WTC11 (cell line): ENCODE results near the gene DNAH14. TPM values are rescaled to one million over a fixed set of nuclear protein-coding genes. Genes with fewer than 3 reads are reported as not detected.

Experiments used
- ATAC-seq: fragments of 200-7000 bp; cut with Tn5 transposase; 2 replicates; pipeline ENCODE4 v1.10.0; 2021; ENCODE audit warnings: mild to moderate bottlenecking, moderate library complexity
- CTCF ChIA-PET: fragments of 300-600 bp; sonication (Branson Sonifier 250); formaldehyde crosslinking; loops from one replicate; lab custom pipeline; 2021; ENCODE audit warnings: antibody characterized with exemption; lab: Charles Lee
- POLR2A ChIA-PET: fragments of 350-600 bp; sonication (Branson Sonifier 250); formaldehyde crosslinking; loops from one replicate; lab custom pipeline; 2021; ENCODE audit warnings: antibody characterized with exemption; lab: Charles Lee
- DNase-seq: peaks from one replicate; pipeline ENCODE4 v3.0.0; 2021; ENCODE audit warnings: low spot score
- H3K27ac Mint-ChIP-seq: 2 replicates; pipeline ENCODE4 v1.8.0; 2021; ENCODE audit warnings: mixed read lengths
- H3K27me3 Mint-ChIP-seq: 2 replicates; pipeline ENCODE4 v1.8.0; 2021; ENCODE audit warnings: low read depth, mild to moderate bottlenecking, moderate library complexity, mixed read lengths
- H3K36me3 Mint-ChIP-seq: 2 replicates; pipeline ENCODE4 v1.8.0; 2021; ENCODE audit warnings: mixed read lengths
- H3K4me1 Mint-ChIP-seq: 2 replicates; pipeline ENCODE4 v1.8.0; 2022; ENCODE audit warnings: mixed read lengths
- H3K4me3 Mint-ChIP-seq: 2 replicates; pipeline ENCODE4 v1.8.0; 2021; ENCODE audit warnings: mild to moderate bottlenecking, moderate library complexity, mixed read lengths
- H3K9me3 Mint-ChIP-seq: 2 replicates; pipeline ENCODE4 v1.8.0; 2021; ENCODE audit warnings: mixed read lengths
- CTCF ChIP-seq: fragments of 200-600 bp; IDR thresholded peaks from 2 replicates; pipeline ENCODE4 v1.8.0; 2022; ENCODE audit warnings: antibody characterized with exemption
- E2F1 ChIP-seq: sonication (generic); formaldehyde crosslinking; IDR thresholded peaks from 2 replicates; pipeline ENCODE4 v1.8.0; 2022; ENCODE audit warnings: mild to moderate bottlenecking, missing genetic modification reagents
- E2F4 ChIP-seq: sonication (generic); formaldehyde crosslinking; IDR thresholded peaks from 2 replicates; pipeline ENCODE4 v1.8.1; 2022; ENCODE audit warnings: low read depth, mild to moderate bottlenecking, moderate library complexity, missing genetic modification reagents, borderline replicate concordance
- FOXP1 ChIP-seq: sonication (generic); formaldehyde crosslinking; IDR thresholded peaks from 2 replicates; pipeline ENCODE4 v1.8.0; 2022; ENCODE audit warnings: missing genetic modification reagents, mild to moderate bottlenecking, moderate library complexity, borderline replicate concordance
- NFATC4 ChIP-seq: fragments of 250-450 bp; sonication (Bioruptor Pico); IDR thresholded peaks from 2 replicates; pipeline ENCODE4 v1.9.0; 2021; ENCODE audit warnings: mild to moderate bottlenecking
- OVOL2 ChIP-seq: fragments of 250-450 bp; sonication (Bioruptor Pico); IDR thresholded peaks from 2 replicates; pipeline ENCODE4 v1.9.0; 2021; ENCODE audit warnings: mild to moderate bottlenecking, borderline replicate concordance
- SP1 ChIP-seq: sonication (generic); formaldehyde crosslinking; conservative IDR thresholded peaks from 2 replicates; pipeline ENCODE4 v1.8.1; 2022; ENCODE audit warnings: missing genetic modification reagents
- TCF7 ChIP-seq: sonication (generic); formaldehyde crosslinking; IDR thresholded peaks from 2 replicates; pipeline ENCODE4 v1.8.0; 2022; ENCODE audit warnings: mild to moderate bottlenecking, low read depth, missing genetic modification reagents, moderate library complexity
- ZBTB43 ChIP-seq: sonication (generic); formaldehyde crosslinking; IDR thresholded peaks from 2 replicates; pipeline ENCODE4 v1.8.1; 2023; ENCODE audit warnings: mild to moderate bottlenecking, missing genetic modification reagents
- ZNF396 ChIP-seq: fragments of 250-450 bp; sonication (Bioruptor Pico); IDR thresholded peaks from 2 replicates; pipeline ENCODE4 v1.8.0; 2021; ENCODE audit warnings: mild to moderate bottlenecking, moderate library complexity, borderline replicate concordance
- ZNF532 ChIP-seq: fragments of 250-450 bp; sonication (Bioruptor Pico); IDR thresholded peaks from 2 replicates; pipeline ENCODE4 v1.9.0; 2021; ENCODE audit warnings: mild to moderate bottlenecking, borderline replicate concordance
- total RNA-seq: library from RNA; stranded (reverse); gene quantifications from 3 replicates; pipeline ENCODE4 v1.2.3, GENCODE V29; 2021
- TF ChIP-seq, protein P1 (sequence below): sonication (generic); formaldehyde crosslinking; IDR thresholded peaks from 2 replicates; pipeline ENCODE4 v1.8.0; 2023; ENCODE audit warnings: mild to moderate bottlenecking, missing genetic modification reagents
- TF ChIP-seq, protein P2 (sequence below): sonication (generic); formaldehyde crosslinking; IDR thresholded peaks from 2 replicates; pipeline ENCODE4 v1.8.0; 2023; ENCODE audit warnings: missing genetic modification reagents, mild to moderate bottlenecking, borderline replicate concordance

The DNAH14 gene
- total RNA-seq, 1 experiment from 2014 or later, result 34.1 TPM

DNA sequence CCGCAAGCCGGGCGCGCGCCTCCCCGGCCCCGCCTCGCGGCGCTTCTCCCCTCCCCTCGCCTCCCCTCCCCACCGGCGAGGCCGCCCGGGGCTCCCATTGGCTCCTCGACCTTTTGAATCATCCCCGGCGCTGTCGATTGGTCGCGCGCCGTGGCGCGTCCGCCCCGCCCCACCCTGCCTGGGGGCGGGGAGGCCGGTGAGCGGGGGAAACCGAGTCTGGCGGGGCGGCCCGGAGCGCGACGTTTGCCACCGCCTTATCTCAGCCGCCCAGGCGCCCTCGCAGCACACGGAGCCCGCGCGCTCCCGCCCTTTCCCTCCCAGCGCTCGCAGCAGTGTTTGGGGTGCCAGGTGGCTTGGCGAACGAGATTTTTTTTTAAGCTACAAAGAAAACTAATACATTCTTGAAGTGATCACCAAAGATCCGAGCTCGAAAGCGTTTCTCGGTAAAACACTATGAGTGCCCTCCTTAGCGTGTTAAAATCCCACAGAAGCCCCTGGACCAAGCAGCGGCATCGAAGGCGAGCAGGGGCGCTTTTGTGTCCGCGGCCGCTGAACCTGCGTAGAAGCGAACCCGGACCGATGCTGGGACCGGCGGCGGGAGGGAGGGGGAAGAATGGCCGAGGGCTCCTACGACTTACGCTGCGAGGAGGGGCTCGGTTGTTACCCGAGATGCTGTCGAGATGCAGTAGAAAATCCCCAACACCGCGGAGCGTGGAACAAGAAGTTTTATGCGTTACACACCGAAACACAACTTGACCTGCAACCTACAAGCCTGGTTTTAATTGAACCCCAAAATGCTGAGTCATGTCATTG lies 498.8 kb downstream of the DNAH14 start:
- DNase-seq (peak; percentile 88), ATAC-seq (peak; percentile 91)
- Mint-ChIP-seq H3K9me3 (peaks cover 19% of the 10 kb centered on the region), H3K4me1 (peaks cover 51% of the 10 kb centered on the region), H3K36me3 (peaks cover 26% of the 10 kb centered on the region), H3K27ac (peak overlapping the region; percentile 80), H3K27me3 (peaks cover 41% of the 10 kb centered on the region), H3K4me3 (peak overlapping the region; percentile 79)
- POLR2A ChIA-PET, result interaction anchor here (0.6 to 1.0 kb wide), 2 partner anchors 18 to 531 kb away, joined by 3 to 5 read pairs; no protein-coding TSS in a partner anchor
- CTCF ChIA-PET, result interaction anchor here (0.6 to 1.7 kb wide), 6 partner anchors 13 to 980 kb away, joined by 3 to 5 read pairs (median 4); partner anchors contain the start of gene PARP1
- TF ChIP-seq ZNF532 (CRISPR knock-in tag) (no peak), TCF7 (no peak), FOXP1 (CRISPR knock-in tag) (peak; percentile 86), OVOL2 (CRISPR knock-in tag) (no peak), SP1 (CRISPR knock-in tag) (peak; percentile 91), ZNF396 (CRISPR knock-in tag) (no peak), CTCF (no peak), E2F1 (CRISPR knock-in tag) (no peak), ZBTB43 (CRISPR knock-in tag) (no peak), NFATC4 (CRISPR knock-in tag) (no peak), E2F4 (CRISPR knock-in tag) (peak; percentile 31; the same call in 1 of the 2 replicates)
- TF ChIP-seq, protein P1, sequence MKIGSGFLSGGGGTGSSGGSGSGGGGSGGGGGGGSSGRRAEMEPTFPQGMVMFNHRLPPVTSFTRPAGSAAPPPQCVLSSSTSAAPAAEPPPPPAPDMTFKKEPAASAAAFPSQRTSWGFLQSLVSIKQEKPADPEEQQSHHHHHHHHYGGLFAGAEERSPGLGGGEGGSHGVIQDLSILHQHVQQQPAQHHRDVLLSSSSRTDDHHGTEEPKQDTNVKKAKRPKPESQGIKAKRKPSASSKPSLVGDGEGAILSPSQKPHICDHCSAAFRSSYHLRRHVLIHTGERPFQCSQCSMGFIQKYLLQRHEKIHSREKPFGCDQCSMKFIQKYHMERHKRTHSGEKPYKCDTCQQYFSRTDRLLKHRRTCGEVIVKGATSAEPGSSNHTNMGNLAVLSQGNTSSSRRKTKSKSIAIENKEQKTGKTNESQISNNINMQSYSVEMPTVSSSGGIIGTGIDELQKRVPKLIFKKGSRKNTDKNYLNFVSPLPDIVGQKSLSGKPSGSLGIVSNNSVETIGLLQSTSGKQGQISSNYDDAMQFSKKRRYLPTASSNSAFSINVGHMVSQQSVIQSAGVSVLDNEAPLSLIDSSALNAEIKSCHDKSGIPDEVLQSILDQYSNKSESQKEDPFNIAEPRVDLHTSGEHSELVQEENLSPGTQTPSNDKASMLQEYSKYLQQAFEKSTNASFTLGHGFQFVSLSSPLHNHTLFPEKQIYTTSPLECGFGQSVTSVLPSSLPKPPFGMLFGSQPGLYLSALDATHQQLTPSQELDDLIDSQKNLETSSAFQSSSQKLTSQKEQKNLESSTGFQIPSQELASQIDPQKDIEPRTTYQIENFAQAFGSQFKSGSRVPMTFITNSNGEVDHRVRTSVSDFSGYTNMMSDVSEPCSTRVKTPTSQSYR (CRISPR knock-in tag), result no peak
- TF ChIP-seq, protein P2, sequence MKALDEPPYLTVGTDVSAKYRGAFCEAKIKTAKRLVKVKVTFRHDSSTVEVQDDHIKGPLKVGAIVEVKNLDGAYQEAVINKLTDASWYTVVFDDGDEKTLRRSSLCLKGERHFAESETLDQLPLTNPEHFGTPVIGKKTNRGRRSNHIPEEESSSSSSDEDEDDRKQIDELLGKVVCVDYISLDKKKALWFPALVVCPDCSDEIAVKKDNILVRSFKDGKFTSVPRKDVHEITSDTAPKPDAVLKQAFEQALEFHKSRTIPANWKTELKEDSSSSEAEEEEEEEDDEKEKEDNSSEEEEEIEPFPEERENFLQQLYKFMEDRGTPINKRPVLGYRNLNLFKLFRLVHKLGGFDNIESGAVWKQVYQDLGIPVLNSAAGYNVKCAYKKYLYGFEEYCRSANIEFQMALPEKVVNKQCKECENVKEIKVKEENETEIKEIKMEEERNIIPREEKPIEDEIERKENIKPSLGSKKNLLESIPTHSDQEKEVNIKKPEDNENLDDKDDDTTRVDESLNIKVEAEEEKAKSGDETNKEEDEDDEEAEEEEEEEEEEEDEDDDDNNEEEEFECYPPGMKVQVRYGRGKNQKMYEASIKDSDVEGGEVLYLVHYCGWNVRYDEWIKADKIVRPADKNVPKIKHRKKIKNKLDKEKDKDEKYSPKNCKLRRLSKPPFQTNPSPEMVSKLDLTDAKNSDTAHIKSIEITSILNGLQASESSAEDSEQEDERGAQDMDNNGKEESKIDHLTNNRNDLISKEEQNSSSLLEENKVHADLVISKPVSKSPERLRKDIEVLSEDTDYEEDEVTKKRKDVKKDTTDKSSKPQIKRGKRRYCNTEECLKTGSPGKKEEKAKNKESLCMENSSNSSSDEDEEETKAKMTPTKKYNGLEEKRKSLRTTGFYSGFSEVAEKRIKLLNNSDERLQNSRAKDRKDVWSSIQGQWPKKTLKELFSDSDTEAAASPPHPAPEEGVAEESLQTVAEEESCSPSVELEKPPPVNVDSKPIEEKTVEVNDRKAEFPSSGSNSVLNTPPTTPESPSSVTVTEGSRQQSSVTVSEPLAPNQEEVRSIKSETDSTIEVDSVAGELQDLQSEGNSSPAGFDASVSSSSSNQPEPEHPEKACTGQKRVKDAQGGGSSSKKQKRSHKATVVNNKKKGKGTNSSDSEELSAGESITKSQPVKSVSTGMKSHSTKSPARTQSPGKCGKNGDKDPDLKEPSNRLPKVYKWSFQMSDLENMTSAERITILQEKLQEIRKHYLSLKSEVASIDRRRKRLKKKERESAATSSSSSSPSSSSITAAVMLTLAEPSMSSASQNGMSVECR (CRISPR knock-in tag), result no peak
